GM12801 (cell line): ENCODE data around the gene ZBTB16.

ENCODE experiments used
- TF ChIP-seq, protein P1 (sequence below): IDR thresholded peaks from one replicate; pipeline ENCODE4 v1.5.1; 2011; ENCODE audit warnings: control low read depth; ENCODE audit not compliant: insufficient read length; ENCODE audit errors: extremely low read depth

Gene ZBTB16

DNA sequence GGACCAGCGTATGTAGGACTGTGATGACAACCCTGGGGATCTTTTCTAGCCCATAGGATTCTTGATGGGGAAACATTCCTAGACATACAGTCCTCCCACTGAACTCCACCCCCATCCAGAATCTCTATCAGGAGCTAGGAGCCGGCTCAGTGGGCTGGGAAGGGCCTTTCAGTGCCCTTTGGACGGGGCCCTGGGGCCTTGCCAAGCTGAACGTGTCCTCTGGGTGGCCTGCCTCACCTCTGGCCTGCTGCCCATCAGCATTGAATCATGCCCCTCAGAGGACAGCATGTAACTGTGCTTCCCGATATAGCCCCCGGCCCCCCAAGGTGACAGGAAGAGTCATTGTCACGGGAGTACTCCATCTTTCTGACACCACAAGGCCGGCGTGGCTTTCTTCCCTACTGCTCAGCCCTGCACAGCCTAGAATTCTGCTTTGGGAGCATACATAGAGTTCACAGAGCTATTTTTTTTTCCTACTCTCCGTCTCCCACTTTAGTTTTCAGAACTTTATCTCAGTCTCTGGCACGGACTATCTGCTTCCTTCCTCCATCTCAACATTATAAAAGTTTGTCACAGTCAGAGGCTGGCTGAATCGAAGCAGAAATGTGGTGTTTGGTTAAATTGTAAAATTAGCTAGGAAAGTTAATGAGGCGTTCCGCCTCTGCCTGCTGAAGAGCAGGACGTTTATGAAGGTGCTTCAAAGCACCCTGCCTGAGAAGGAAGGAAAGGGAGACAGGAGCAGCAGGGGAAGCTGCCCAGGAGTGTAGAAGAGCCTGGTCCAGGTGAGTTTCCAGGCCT is 111.9 kb downstream of the ZBTB16 start:
- TF ChIP-seq, protein P1, sequence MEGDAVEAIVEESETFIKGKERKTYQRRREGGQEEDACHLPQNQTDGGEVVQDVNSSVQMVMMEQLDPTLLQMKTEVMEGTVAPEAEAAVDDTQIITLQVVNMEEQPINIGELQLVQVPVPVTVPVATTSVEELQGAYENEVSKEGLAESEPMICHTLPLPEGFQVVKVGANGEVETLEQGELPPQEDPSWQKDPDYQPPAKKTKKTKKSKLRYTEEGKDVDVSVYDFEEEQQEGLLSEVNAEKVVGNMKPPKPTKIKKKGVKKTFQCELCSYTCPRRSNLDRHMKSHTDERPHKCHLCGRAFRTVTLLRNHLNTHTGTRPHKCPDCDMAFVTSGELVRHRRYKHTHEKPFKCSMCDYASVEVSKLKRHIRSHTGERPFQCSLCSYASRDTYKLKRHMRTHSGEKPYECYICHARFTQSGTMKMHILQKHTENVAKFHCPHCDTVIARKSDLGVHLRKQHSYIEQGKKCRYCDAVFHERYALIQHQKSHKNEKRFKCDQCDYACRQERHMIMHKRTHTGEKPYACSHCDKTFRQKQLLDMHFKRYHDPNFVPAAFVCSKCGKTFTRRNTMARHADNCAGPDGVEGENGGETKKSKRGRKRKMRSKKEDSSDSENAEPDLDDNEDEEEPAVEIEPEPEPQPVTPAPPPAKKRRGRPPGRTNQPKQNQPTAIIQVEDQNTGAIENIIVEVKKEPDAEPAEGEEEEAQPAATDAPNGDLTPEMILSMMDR: no peak

DNA sequence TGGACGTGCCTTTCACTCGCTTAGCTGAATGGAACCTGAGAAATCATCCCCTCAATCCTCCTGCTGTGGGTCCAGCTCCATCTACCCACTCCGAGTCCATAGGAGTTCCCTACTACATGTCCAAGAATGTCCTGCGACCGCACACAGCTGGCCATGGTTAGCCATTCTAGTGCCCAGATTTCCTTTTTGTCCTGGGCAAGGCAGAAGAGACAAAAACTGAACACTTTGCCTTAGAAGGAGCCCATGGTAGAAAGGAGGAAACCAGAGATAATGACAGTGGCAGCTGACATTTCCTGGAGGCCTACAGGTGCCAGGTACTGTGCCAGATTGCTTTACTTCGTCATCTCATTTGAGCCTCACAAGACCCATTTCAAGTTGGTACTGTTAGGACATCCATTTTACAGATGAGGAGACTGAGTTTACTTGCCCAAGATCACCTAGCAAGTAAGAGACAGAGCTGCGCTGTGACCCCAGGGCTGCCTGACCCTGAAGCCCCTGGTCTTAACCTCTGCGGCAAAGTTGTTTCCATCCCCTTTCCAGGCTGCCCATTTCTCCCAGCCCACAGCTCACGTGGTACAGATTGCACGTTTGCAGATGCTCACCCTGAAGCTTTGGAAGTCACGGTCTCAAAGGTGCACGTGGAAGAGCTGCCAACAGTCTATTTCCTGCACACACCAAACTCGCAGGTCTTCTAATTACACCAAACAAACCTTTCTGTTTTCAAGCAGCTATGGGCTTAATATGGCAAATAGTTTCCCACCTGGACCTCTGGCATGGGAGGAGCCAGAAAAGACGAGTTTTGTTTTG is 112.7 kb downstream of the ZBTB16 start:
- TF ChIP-seq, protein P1: no peak

DNA sequence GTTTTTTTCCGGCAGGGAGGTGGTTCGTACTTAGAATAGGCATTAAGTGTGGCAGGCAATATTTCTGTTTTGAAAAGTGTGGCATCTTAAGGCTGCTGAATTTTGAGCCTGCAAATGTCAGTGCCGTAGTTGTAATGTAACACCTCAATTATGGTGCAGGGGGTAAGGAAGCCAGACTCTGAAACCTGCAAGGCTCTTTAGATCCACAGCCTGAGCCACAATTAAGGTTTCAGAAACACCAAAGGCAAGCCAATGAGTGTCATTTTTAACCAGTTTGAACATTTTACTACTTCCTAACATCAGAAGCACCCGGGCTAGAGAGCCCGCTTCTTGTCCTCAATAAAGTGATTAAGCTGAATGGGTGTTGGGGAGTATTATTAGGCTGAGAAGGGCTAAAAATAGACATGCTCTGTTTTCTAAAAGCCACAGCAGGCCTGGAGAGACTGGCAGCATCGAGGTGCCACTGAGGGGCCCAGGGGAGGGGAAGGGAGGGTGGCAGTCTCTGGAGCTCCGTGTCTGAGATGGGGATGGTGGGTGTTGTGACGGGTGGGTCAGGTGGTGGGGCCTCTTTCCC is 113.4 kb downstream of the ZBTB16 start:
- TF ChIP-seq, protein P1: no peak

DNA sequence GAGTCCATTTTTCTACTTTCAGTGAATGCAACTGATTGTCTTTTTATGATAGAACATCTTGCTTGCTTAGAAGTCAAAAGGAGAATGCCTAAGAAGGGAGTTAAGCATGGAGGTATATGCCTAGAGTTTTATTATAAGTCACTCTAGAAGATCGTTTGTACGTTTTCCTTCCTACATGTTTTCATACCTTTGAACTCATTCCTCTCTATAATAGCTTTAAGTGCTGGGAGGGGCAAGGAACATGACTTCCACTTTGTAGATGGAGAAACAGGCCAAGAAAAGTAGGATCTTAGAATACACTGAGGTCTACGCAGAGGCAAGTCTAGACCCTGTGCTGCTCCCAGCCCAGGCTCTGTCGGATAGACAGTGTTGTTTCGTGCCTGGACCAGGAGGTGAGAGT is 114.3 kb downstream of the ZBTB16 start:
- TF ChIP-seq, protein P1: no peak

DNA sequence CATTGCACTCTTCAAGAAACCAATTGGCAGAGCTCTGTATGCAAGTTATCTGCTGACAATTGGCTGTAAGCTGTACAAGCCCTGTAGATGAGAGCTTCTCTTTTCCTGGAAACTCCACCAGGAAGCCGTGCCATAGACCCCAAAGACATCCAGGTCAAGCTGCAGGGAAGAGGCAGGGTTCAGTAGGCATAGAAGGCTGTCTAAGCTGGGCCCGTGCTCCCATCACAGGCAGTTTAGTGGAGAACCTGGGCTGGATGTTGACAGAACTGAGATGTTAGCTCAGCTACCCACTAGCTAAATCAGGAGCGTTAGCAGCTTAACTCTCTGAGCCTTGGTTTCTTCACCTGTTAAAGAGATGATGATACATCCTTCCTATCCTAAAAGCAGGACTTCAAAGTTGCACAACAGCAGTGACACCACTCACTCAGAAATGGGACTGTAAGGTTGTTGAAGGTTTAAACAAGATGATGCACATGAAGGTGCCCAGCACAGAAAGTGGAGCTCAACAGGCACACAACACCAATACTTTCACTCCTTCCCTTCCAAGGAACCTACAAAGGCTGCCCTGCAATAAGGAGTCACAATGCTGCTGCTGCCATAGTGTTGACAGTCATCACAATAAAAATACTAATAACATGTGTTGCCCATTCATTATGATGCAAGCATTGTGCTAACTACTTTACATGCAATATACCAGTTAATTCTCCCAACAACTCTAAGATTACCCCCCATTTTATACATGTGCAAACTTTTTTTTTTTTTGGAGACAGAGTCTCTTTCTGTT is 115.4 kb downstream of the ZBTB16 start:
- TF ChIP-seq, protein P1: no peak

DNA sequence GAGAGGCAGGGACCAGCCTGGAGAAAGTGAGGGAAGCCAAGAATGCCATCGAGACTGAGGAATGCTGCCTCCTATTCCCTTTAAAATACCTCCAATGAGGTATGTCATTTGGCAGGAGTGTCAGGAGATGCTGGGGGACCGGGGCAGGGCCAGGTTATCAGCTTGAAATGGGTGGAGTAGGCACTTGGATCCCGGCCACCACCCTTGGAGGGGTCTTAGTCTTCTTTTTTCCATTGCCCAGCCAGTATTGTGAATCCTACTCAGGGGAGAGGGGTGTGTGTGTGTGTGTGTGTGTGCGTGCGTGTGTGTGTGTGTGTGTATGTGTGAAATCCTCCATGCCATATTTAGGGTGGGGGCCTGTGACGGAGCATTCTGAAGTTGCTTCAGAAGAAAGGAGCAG is 116.2 kb downstream of the ZBTB16 start:
- TF ChIP-seq, protein P1: no peak

DNA sequence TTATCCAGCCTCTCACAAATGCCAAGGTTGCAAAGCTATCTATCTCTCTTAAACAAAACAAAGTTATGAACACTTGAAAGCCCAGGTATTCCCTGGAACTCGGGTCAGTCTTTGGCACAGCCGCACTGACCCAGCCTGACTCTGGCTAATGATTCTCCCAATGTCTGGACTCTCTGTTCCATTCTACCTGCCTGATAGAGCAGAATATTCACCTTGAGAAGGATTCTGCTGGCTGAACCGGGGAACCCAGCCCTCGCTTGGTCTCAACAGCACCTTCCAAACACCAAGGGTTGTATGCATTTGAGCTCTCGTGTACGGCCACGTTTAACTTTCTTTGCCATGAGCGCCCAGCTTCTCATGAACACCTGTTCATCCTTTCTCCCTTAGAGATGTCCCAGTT is 116.8 kb downstream of the ZBTB16 start:
- TF ChIP-seq, protein P1: no peak
